Measurements from ENCODE around the gene PHACTR1.

PHACTR1 gene

DNA sequence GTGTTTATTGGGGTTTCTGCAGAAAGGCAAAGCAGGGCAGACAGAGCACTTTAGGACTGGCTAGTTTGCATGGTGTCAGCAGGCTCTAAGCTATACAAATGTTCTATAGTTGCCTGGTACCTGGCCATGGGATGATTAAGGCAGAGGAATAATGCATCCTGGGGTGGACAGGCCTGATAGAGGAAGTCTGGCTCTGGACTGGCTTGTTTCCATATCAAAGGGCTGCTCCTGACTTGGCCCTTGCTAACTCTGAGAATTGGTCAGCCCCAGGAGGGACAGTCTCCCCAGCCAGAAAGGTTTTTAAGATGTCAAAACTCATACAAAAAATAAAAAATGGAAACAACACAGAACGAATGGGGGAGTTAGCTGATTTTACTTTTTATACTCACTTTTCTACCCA, 474.9 kb downstream of the PHACTR1 start:
- no peak for DNase-seq (ENCODE audit: low read depth)

DNA sequence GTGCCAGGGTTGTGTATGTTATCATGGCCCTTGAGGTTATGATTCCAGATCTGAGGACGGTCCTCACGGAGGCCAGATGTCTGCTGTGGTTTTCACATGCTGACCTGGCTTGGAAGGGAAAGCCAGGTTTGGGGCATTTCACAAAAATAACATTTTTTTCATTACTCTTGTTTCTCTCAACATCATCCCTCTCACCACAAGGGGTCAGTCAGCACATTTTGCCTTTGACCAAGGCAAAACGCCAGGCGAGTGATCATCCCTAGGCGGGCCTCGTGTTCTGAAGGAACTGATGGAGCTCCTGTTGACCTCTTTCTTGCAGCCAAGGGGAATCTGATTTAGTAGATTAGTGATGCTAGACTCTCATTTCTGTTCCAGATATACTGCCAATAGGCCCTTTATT, 478.3 kb downstream of the PHACTR1 start:
- DNase-seq (ENCODE audit: low read depth), result no peak

- no peak for DNase-seq (ENCODE audit: low read depth)
Measured at GRCh38 chr6:13195803-13196202, 479.2 kb downstream of the PHACTR1 start.

GRCh38 chr6:13198168-13198567, 481.6 kb downstream of the PHACTR1 start:
- no peak for DNase-seq (ENCODE audit: low read depth)

GRCh38 chr6:13201336-13201735, 484.8 kb downstream of the PHACTR1 start:
- DNase-seq (ENCODE audit: low read depth), result no peak

DNA sequence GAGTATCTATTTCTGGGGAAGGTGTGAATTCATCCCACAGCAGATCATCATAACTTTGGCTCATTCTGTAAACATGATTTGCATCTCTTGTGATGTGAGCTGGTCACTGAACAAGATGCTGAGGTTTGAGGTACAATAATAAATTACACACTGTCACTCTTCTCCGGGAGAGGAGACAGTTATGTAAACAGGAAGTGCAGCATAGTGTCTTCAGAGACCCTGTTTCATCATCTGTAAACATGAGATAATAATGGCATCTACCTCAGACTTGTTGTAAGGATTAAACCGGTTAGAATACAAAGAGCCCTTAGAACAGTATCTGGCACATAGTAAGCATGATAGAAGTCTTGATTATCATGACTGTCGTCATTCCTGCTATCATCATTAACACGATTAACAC, 486.6 kb downstream of the PHACTR1 start:
- no peak for DNase-seq (ENCODE audit: low read depth)

- no peak for DNase-seq (ENCODE audit: low read depth)
Measured at GRCh38 chr6:13205106-13205505, 488.5 kb downstream of the PHACTR1 start.

- no peak for DNase-seq (ENCODE audit: low read depth)
Measured at GRCh38 chr6:13212096-13212495, 495.5 kb downstream of the PHACTR1 start.

- no peak for DNase-seq (ENCODE audit: low read depth)
Measured at GRCh38 chr6:13212538-13212937, 496.0 kb downstream of the PHACTR1 start.

- DNase-seq (ENCODE audit: low read depth), result no peak
Measured at GRCh38 chr6:13215390-13215789, 498.8 kb downstream of the PHACTR1 start.

GRCh38 chr6:13216236-13217014, 499.9 kb downstream of the PHACTR1 start:
- DNase-seq (ENCODE audit: low read depth), result no peak

DNA sequence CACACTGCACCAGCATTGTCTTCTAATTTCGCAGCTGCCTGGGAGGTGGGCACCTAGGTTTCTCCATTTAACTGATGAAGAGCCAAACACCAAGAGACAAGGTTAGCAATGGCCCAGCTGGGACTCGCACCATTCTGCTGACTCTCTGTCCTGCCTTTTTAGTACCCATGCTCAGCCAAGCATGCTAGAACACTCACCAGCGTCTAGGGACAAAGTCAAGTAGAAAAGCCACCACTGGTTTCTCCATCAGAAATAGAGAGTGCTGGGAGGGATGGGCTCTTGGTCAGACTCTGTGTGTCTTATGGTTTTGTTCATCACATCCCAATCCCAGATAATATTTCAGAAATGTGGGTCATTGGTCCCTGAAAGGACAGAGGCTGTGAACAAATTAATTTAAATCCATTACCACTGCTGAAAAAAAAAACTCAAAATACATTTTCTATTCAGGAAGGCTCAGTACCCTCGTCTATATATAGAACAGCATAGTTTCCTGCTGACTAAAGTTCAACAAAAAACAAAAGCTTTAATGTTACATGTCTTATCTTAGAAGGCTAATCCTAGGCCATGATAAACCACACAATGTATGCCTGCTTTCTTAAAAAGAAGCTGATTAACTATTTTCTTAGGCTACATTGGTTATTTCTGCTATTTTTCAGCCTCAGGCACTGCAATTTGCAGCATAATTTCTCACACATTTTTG, 500.8 kb downstream of the PHACTR1 start:
- DNase-seq (ENCODE audit: low read depth), result no peak

DNA sequence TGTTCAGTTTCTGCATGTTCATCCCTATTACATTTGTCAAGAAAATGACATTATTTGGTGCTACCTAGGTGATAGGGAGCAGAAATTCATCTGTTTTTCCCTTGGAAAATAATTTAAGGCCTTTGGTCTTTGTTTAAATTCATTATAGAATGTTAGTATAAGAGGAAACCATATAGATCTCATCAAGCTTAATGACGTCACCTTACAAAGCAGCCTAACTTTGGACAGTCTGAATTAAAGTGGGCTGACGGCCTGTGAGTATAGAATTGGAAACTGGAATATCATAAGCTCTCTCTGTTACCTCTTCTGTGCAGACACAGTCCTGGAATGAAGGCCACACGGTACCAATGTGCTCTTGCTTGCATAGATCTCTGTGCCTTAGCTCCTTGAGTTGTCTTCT, 503.7 kb downstream of the PHACTR1 start:
- no peak for DNase-seq (ENCODE audit: low read depth)

GRCh38 chr6:13222048-13222447, 505.5 kb downstream of the PHACTR1 start:
- DNase-seq (ENCODE audit: low read depth), result no peak

GRCh38 chr6:13226071-13226470, 509.5 kb downstream of the PHACTR1 start:
- no peak for DNase-seq (ENCODE audit: low read depth)

DNA sequence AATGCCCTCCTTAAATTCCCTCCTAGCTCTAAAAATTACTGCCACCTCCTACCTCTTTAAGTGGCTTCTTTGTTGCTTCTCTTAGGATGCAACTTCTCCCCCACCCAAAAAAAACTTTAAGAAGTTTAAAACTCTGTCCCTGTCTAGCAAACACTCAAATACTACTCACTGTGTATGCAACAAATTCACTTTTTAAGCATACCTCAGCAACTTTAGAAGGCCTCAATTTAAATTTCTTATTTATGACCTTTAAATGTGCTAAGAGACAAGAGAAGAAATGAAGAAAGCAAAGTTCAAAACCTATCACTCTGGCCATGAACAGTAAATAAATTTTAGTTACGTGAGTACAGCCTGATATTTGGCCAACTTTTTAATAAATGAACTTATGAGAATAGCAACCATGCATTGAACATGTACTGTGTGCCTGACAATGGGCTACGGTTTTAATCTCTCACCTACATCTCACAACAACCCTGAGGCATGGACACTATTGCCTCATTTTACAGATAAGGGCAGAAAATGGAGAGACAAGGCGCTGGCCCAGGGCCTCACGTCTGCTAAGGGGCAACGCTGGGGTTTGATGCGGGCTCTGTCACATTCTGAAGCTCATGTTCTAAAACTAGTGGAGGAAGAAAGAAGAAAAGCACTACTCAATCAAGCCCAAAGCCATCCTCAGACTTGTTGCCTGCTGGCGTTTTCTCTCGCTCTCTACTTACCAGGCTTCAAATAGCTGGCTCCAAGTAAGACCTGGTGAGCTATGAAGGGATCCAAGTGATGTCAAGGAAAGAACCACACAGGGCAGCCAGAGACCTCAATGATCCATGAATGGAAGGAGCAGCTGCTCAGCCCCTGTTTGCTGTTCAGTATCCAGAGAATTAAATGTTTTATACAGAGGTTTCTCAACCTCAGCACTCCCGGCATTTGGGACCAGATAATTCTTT, 512.0 kb downstream of the PHACTR1 start:
- DNase-seq (ENCODE audit: low read depth), result no peak

DNA sequence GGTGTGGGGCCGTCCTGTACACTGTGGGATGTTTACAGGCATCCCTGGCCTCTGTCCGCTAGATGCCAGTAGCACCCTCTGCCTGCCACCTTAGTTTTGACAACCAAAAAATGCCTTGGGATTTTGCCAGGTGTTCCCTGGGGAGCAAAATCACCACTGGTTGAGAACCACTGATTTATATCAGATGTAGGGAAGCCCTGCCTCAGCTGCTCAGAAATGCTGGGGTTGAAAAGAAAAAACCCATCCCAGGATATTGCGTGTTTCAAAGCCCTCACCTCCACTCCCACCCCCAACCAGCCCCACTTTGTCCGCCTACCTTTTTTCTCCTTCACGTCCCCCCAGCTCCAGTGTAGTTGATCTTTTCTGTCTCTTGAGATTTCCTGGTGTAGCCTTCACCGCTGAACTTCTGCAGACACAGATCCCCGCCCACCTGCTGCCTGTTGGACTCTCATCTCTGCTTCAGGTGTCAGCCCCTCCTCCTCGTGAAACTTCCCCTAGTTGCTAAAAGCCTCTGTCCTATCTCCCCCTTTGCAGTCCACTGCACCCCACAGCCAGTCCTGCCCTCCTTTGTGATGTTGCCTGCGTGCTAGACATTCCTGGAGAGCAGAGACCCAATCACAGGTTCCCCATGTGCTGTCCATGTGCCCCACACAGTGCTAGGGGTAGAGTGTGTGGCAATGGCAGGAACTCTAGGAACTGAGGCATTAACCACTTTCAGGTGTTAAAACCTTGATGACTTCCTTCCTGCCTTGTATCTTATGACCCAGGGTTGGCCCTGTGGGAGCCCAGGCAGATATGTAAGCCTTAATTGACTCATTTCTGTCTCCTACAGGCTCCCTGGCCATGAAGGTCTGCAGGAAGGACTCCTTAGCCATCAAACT, 512.9 kb downstream of the PHACTR1 start:
- DNase-seq (ENCODE audit: low read depth), result no peak

- DNase-seq (ENCODE audit: low read depth), result no peak
Measured at GRCh38 chr6:13233106-13233505, 516.5 kb downstream of the PHACTR1 start.

DNA sequence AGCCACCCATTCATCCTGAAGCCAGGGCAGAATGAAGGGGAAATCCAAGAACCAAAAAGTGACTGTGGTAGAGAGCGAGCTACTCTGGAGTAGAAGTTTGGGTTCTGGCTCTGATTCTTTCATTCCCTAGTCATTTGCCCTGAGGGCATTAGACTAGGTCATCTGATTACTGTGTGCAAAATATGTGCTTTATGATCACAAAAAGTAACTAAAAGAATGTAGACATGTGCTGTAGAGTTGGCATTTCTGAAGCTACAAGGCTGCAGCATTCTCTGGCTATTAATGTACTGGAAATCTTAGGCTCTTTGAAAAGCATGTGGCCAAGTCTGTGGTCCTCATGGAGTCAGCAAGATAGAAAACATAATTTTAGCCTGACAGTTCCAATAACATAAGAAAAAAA, 517.6 kb downstream of the PHACTR1 start:
- DNase-seq (ENCODE audit: low read depth), result no peak

DNA sequence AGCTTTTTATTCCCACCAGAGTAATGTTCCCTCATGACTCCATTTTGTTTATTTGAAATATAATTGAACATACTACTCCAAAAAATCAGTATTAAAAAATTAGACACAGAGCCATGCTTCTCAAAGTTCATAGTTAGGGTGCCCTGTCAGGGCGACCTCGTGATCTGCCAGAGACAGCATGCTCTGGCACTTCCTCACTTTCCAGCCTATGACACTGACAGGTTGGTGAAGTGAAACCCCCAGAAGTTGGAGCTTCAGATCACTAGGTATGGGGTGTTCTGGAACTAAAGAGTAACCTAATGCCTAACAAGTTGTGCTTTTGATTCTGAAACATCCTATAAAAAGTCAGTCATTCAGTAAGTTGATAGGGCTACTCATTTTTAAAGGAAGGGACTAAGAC, 518.8 kb downstream of the PHACTR1 start:
- DNase-seq (ENCODE audit: low read depth), result no peak

GRCh38 chr6:13237318-13237717, 520.8 kb downstream of the PHACTR1 start:
- no peak for DNase-seq (ENCODE audit: low read depth)
